NT2/D1 (cell line): Measurements from ENCODE around the gene ANKRD28.

Experiments
- SUZ12 ChIP-seq: IDR thresholded peaks from 2 replicates; pipeline ENCODE4 v1.6.1; 2011; ENCODE audit not compliant: insufficient read length, insufficient read depth; ENCODE audit errors: extremely low read depth
- YY1 ChIP-seq: IDR thresholded peaks from 2 replicates; pipeline ENCODE4 v1.6.1; 2011; ENCODE audit not compliant: insufficient read length, insufficient read depth
- ZNF274 ChIP-seq: IDR thresholded peaks from 2 replicates; pipeline ENCODE4 v1.6.1; 2011; ENCODE audit warnings: mild to moderate bottlenecking, low read depth, low read length

DNA sequence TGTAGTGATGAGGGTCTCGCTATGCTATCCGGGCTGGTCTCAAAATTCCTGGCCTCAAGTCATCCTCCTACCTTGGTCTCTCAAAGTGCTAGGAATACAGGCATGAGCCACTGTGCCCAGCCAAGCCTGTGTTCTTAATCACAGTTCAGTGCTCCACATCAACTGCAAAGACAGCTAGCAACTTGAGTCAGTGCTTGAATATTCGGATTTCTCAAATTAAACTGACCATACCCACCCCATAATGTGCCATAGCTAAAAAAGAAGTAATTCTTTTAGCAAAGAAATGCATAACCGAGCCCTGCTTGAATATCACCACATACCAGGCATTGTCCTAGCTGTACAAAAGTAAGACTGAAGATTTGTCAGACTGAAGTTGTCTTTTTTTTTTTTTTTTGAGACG, 107.0 kb downstream of the ANKRD28 start:
- TF ChIP-seq SUZ12 (no peak), ZNF274 (no peak), YY1 (no peak)
